HG03139 (cell line): ENCODE measurements around the gene GPATCH1.
"Not testable (repeated sequence)": the region's sequence is repeated elsewhere in the genome, so short reads cannot be mapped to it uniquely, and the experiment has no call there.

Experiments used
- ATAC-seq: cut with Tn5 transposase; IDR thresholded peaks from one replicate; pipeline ENCODE4 v1.9.1; 2021; ENCODE audit not compliant: unreplicated experiment

The GPATCH1 gene, protein sequence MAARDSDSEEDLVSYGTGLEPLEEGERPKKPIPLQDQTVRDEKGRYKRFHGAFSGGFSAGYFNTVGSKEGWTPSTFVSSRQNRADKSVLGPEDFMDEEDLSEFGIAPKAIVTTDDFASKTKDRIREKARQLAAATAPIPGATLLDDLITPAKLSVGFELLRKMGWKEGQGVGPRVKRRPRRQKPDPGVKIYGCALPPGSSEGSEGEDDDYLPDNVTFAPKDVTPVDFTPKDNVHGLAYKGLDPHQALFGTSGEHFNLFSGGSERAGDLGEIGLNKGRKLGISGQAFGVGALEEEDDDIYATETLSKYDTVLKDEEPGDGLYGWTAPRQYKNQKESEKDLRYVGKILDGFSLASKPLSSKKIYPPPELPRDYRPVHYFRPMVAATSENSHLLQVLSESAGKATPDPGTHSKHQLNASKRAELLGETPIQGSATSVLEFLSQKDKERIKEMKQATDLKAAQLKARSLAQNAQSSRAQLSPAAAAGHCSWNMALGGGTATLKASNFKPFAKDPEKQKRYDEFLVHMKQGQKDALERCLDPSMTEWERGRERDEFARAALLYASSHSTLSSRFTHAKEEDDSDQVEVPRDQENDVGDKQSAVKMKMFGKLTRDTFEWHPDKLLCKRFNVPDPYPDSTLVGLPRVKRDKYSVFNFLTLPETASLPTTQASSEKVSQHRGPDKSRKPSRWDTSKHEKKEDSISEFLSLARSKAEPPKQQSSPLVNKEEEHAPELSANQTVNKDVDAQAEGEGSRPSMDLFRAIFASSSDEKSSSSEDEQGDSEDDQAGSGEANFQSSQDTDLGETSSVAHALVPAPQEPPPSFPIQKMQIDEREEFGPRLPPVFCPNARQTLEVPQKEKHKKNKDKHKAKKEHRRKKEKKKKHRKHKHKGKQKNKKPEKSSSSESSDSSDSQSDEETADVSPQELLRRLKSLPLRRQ

DNA sequence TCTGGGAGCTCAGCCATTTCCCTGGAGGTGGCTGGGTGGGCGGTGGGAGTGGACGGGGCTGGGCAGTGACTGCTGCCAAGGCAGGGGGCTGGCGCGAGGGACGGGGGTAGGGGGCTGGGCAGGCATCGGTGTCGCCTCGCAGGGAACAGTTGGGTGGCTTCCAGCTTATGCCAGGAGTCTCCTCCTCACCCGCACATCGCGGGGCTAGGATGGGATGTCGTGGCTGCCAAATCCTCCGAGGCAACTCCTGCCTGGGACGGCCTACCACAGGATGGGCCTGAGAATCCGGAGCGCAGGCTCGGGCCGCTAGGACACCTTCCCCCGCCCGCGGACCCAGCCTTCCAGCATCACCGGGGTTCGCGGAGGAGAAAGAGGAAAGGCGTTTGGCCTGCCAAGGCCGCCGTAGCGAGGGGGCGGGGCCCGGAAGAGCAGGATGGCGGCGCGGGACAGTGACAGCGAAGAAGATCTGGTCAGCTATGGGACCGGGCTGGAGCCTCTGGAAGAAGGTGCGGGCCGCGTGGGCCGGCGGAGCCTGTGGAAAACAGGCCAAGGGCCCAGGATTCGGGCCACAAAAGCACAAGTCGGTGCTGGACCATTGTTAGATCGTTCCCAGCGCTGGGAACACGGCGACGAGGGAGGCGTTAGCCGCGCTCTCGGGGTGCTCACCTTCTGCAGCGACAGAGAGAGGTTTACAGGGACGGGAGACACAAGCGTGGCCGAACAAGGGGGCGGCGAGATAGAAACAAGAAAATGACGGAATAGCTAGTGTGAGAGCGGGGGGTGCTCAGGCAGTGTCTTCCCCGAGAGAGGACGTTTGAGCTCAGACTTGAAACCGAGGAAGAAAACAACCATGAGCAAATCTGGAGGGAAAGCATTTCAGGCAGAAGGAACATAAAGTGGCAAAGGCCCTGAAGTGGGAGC lies at the start of gene GPATCH1:
Gene GPATCH1, plus strand, starts transcription at position 421 of the 921 bp plus-strand sequence. Its CDS starts 13 bp downstream, at position 434.
- ATAC-seq, result peak; percentile 77

DNA sequence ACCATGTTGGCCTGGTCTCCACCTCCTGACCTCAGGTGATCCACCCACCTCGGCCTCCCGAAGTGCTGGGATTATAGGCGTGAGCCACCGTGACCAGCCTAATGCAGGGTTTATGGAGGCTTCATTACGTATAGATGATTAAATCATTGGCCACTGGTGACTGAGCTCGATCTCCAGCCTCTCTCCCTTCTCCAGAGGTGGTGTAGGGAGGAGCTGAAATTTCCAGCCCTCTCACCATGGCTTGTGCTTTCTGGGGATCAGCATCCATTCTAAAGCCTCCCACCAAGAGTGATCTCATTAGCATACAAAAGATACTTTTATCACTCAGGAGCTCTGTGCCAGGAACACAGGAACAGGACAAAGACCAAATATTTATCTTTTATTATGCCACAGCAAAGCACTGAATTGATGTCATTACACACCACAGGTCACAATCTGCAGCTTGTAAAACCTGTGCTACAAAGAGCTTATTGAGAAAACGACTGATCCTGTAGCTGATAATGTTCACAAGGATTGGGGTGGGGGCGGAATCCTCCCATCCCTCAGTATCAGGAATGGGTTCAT lies 48.7 kb upstream of the GPATCH1 start:
- no peak for ATAC-seq

DNA sequence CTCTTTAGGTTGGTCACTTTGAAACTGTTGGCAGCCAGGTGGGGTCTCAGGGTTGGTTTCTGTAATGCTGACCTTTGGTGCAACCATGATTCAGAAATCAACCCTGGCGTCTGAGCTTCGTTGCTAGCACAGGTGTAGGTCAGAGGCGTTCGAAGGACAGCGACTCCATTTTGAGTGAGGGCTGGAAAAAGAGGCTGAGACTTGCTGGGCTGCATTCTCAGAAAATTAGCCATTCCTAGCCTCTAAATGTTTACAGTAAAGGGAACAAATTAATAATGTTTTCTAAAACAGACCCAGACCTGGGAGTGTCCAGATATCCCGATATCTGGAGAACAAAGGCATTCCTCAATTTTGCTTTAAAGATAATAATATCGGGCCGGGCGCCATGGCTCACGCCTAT lies 45.5 kb upstream of the GPATCH1 start:
- no peak for ATAC-seq

DNA sequence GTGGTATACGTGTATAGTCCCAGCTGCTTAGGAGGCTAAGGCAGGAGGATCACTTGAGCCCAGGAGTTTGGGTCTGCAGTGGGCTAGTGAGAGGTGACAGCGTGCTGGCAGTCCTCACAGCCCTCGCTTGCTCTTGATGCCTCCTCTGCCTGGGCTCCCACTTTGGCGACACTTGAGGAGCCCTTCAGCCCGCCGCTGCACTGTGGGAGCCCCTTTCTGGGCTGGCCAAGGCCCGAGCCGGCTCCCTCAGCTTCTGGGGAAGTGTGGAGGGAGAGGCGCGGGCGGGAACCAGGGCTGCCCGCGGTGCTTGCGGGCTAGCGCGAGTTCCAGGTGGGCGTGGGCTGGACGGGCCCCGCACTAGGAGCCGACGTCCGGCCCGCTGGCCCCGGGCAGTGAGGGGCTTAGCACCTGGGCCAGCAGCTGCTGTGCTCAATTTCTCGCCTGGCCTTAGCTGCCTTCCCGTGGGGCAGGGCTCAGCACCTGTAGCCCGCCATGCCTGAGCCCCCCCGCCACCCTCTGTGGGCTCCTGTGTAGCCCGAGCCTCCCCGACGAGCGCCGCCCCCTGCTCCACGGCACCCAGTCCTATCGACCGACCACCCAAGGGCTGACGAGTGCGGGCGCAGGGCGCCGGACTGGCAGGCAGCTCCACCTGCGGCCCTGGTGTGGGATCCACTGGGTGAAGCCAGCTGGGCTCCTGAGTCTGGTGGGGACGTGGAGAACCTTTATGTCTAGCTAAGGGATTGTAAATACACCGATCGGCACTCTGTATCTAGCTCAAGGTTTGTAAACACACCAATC lies 44.4 kb upstream of the GPATCH1 start:
- not testable (repeated sequence) for ATAC-seq

DNA sequence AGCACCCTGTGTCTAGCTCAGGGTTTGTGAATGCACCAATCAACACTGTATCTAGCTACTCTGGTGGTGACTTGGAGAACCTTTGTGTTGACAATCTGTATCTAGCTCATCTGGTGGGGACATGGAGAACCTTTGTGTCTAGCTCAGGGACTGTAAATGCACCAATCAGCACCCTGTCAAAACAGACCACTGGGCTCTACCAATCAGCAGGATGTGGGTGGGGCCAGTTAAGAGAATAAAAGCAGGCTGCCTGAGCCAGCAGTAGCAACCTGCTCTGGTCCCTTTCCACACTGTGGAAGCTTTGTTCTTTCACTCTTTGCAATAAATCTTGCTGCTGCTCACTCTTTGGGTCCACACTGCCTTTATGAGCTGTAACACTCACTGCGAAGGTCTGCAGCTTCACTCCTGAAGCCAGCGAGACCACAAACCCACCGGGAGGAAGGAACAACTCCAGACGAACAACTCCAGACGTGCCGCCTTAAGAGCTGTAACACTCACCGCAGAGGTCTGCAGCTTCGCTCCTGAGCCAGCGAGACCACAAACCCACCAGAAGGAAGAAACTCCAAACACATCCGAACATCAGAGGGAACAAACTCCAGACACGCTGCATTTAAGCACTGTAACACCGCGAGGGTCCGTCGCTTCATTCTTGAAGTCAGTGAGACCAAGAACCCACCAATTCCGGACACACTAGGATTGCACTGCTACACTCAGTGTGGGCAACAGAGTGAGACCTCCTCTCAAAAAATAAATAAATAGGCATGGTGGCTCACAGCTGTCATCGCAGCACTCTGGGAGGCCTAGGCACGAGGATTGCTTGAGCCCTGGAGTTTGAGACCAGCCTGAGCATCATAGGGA lies 43.6 kb upstream of the GPATCH1 start:
- not testable (repeated sequence) for ATAC-seq

DNA sequence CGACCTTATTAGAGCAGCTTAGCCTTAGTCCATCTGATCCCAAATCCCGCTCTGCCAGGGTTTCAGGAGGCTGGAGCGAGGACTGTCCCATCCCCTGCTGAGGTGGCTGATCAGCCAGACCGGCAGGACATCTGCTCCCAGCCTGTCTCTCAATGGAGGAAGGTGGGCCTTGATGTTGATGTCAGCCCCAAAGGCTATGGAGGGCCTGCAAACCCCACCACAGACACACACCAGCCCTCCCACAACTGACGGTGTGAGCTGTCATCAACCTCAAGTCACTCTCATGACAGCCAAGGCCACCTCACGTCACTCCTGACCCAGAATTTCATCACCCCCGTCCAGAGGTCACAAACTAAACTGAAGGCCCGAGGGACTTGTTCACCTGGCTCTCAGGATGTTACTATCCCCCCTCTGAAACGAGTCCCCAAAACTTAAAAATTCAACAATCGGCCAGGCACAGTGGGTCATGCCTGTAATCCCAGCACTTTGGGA lies 41.8 kb upstream of the GPATCH1 start:
- no peak for ATAC-seq

DNA sequence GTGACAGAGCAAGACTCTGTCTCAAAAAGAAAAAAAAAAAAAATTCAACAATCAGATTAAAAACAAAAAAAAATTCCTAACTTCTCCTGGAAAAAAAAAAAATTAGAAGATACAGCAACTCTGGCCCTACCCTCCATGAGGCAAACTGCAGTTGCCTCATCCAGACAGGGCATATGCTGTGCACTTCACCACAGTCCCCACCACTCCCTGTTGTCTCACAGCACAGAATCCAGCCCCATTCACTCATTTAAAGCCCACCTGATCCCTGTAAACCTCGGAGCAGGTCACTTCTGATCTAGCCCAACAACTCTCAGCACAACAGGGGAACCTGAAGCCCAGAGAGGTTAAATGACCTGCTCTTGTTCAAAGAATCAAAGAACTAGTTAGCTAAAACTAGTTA lies 41.2 kb upstream of the GPATCH1 start:
- ATAC-seq, result no peak

DNA sequence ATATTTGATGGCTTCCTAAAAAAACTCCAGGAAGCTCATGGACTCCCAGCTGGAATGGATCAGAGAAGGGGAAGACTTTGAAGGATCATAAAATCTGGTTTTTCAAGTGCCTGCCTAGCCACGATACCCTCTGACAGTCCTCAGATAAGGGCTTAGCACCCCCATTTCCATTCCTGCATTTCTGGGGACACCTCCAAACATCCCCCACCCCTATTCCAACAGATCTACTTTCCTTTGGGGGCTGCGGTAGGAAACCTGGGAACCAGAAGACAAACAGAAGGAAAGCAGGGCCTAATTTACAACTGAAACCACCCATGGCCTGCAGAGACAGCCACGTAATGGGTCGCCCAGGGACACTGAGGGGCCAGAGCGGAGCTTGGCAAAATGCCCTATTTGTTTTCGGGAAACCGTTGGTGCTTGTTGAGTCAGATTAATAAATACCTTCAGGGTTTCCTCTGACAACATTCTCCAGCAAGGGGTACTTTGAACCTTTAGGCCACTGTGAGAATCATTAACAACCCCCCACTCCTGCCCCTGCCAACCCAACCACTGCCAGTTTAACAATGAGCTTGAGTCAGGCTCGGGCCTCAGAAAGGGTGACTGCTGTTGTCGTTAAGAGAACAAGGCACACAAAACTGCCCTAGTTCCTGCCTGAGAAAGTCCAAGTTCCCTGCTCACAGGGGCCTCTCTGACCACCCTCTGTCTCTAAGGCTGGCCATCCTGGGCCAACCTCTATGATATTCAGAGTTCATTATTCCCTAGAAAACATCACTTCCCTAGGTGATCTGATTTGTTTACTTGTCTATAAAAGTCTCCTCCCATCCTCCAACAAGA lies 39.8 kb upstream of the GPATCH1 start:
- no peak for ATAC-seq

DNA sequence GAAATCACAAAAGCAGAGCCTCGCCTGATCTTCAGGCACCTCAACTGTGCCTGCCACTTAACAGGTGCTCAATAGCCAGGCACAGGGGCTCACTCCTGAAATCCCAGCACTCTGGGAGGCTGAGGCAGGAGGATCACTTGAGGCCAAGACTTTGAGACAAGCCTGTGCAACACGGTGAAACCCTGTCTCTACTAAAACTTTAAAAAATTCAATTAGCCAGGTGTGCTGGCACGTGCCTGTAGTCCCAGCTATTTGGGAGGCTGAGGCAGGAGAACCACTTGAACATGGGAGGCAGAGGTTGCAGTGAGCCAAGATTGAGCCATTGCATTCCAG lies 39.2 kb upstream of the GPATCH1 start:
- not testable (repeated sequence) for ATAC-seq

DNA sequence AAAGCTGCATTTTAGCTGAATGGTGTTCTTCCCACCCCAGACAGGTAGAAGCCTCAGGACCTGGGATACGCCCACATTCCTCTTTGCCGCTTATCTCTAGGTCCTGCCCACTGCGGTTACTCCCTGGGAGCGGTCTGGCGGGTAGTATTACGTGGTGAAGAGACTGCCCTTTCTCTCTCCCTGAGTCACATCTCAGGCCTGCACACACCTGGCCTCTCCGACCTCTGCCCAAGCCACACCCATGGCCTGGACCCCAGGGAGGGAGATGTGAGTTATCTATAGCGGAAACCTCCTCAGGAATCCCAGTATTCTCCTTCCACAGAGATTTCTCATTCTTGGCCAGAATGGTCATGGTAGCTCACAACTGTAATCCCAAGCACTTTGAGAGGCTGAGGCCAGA lies 33.6 kb upstream of the GPATCH1 start:
- no peak for ATAC-seq

DNA sequence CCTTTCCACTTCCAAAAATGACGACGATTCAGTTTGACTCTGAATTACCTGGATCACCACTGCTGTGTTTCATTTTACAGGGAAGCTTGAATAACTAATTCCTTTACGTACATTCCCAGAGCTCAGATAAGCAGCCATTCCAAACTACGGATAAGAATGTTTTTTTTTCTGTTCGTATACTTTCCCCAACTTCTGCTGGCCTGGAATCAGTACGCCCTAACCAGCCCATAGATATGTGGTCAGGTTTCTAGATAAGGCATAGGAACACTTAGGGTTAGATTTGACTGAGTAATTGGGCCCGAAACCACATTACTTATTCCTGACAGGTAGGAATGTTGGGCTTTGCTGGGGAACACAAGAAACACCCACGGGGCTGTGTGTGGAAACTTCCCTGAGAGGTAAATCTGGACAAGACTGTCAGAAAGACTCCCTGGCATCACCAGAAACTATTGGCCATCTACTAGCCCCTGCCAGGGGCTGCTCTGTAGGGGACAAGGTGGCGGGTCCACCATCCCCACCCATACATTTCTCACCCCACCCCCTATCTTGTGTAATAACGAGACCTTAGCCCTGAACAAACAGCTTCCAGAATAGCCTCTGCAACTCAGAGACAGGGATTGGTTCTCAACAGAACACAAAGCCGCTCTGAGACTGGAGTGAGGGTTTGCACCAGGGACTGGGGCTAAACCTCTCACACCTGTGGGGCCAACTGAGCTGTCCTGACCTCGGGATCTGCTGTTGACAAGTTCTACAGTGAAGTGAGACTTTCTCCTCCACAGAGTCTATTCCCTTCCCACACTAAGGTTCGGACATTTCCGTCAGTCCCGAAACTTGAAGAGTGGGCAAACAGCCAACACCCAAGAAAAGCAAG lies 31.9 kb upstream of the GPATCH1 start:
- no peak for ATAC-seq

DNA sequence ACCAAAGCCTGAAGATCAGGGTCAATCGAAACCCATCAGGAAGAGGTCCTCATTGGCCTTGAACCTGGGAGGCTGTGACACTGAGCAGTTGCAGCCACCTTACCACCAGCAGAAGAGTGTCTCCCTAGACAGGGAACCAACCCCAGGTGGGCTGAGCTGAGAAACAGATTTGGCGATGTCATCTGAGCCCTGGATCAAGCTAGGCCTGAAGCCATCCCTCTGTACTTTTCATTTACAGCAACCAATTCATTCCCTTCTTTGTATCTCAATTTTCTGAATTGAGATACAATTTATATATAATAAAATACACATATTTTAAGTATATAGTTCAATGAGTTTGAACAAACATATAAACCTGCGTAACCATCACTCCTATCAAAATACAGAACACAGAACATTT lies 30.9 kb upstream of the GPATCH1 start:
- ATAC-seq, result no peak

DNA sequence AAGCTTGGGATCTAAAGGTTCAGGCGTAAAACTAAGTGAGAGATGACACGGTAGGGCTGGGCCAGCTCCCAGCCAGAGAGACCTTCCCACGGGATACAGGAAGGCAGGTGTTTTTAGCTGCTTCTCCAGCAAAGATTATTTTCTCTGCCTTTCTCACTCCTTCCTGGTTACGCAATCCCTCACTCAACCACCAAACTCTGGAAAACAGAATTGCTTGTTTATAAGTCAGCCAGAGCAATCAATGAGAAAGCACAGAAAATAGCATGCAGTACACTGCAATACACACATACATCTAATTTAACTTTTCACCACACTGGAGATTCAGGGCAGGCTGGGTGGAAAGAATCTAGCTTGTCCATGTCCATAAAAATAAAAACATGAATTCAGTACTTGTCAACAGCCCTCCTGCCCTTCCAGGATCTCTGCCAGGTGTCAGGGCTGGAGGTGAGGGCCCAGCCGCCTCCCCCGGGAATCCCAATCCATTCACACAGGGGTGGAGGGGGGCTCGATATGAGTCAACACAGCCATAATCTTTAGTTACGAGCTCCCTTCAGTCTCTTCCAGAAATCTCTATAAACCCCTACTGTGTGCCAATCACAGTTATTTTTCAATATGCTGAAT lies 28.5 kb upstream of the GPATCH1 start:
- no peak for ATAC-seq

DNA sequence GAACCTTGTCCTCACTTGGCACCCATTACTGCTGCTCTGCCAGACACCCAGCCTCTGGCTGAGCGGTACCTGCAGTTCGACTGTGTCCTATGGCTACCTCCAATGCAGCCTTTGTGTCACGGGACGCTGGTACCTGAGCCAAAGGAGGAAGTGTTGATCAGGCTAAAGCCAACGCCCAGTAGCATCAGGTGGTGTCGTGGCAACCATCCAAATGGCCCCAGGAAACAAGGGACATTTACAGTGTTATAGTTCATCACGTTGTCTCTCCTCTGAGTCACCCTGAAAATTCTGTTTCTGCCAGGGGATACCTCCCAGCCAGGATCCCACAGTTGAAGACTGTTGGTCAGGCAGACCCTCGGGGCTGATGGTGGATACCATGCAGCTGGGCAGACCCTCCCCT lies 26.4 kb upstream of the GPATCH1 start:
- ATAC-seq, result no peak

DNA sequence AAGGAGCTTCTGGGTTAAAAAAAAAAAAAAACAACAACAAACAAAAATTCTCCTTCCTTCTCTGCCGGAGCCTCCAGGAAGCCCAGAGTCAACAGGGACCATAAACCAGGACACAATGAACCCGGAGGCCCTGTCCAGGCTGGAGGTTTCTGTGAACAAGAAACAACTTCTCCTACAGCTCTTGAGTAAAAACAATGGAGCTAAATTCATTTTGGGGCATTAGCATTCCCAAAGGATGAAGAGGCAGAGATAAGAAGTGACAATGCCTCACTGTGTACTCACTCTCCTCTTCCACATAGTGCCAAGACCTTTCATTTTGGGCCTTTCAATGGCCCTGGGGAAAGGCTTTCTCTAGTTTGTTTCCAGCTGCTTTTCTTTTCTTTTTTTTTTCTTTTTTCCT lies 25.3 kb upstream of the GPATCH1 start:
- ATAC-seq, result no peak

DNA sequence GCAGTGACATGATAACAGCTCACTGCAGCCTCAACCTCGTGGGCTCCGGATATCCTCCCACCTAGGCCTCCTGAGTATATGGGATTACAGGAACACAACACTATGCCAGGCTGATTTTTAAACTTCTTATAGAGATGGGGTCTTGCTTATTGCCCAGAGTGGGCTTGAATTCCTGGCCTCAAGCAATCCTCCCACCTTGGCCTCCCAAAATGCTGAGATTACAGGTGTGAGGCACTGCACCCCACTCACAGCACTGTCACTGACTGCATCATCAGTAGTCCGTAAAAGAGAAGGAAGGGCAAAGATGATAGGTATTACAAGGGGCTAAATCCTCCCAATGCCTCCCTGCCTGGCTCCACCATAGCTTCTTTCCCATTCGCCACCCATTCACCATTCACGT lies 20.4 kb upstream of the GPATCH1 start:
- no peak for ATAC-seq

DNA sequence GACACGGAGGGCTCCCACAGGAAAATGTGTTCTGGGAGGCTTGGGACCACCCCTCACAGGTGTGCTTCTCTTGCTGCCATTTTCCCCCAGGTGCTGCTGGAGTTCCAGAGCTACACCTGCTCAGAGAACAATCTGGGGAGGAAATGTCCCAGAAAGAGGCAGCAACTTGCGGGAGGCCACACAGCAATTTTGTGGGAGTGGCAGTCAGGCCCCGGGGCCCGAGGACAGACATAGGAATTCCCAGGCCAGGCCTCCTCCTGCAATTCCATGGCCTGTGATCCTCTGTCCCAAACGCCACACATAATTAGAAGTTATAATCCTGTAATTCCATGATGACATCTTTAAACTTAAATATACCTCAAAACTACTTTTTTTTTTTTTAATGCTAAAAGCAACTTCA lies 18.1 kb upstream of the GPATCH1 start:
- ATAC-seq, result no peak
